GM13976 (cell line): ENCODE measurements around the gene OSBPL1A.

Source experiments
- DNase-seq: peaks from one replicate; pipeline ENCODE4 v3.0.0; 2012; ENCODE audit warnings: low spot score
- in situ Hi-C: fragments of 300-500 bp; cut with MboI; formaldehyde crosslinking; loops from one replicate; pipeline ENCODE4 v1.12.0; 2022; ENCODE audit warnings: low sequenced_read_pairs, mixed read lengths, inconsistent platforms; ENCODE audit not compliant: unreplicated experiment
- TF ChIP-seq, protein P1 (sequence below): IDR thresholded peaks from 2 replicates; pipeline ENCODE4 v1.5.1; 2012; ENCODE audit warnings: borderline replicate concordance, mild to moderate bottlenecking; ENCODE audit not compliant: insufficient read depth; ENCODE audit errors: extremely low read depth, missing control alignments, control extremely low read depth

OSBPL1A gene

DNA sequence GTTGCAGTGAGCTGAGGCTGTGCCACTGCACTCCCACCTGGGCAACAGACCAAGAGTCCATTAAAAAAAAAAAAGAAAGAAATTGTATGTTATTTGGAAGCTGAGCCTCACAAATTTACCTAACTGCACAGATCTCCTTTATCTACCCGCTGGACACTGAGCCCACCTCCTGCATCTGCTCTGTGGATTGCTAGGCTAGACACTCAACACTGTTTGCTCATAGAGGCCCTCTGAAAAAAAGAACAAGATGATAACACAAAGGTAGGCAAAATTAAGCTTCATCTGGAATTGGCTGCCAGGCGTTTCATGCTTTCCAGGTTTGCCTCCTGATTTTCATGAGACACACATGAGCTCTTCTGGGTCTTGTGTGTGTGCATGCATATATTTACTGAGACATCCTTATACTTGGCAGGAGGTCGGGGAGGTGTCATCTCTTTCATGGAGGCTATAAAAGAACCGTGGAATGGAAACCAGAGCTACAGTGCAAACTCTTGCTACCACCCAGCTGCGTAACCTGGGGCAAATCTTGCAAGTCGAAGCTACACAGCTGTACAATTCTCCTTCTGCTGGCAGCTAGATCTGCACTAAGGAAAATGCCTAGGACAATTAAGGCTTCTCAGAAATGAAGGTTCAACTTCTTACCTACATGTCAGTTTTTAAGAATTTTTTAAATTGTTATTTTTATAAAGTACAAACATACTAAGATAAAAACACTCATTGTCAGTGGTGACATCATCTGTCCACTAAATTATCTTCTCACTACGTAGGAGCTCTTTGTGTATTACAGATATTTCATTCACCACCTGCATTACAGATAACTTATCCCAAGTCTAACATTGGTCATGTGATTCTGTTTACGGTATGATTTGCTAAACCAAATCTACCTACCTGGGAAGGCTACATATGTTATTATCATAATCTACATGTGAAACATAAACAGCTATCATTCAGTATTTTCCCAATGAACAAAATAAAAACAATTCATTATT, 195.6 kb downstream of the OSBPL1A start:
- in situ Hi-C loops: loop anchor here (25.0 kb wide), 1 partner anchor 1415 kb away; no protein-coding TSS in a partner anchor

DNA sequence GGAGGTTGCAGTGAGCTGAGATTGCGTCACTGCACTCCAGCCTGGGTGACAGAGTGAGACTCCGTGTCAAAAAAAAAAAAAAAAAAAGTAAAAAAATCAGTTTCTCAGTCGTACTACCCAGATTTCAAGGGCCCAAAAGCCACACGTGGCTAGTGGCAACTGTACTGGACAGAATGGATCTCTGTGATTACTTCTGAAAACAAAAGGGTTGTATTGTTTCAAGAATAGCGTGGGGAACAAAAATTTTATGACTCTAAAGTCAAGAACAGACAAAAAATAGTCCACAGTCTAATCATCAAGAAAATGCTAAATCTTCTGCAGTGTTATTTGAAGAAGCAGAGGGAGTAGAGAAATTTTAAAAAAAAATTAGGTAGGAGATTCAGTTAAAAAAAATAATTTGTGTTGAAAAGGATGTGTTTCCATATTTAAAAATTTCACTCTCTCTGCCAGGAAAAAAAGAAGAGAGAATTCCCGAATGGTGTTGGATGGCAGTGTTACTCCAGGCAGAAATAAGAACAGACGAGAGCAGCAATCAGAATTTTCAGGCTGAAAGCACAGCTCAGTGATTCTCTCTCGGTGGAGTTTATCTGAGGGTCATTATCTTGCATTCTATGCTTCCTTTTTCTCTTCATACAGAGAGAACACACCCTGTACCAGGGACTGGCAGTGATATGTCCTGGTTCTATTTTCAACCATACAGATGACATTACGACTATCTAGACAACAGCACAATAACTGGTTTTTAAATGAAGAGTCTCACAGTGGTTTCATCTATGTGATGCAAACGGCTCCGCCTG, 196.9 kb downstream of the OSBPL1A start:
- no peak for DNase-seq
- in situ Hi-C loops: loop anchor here (25.0 kb wide), 1 partner anchor 1413 kb away; no protein-coding TSS in a partner anchor
- TF ChIP-seq, protein P1, sequence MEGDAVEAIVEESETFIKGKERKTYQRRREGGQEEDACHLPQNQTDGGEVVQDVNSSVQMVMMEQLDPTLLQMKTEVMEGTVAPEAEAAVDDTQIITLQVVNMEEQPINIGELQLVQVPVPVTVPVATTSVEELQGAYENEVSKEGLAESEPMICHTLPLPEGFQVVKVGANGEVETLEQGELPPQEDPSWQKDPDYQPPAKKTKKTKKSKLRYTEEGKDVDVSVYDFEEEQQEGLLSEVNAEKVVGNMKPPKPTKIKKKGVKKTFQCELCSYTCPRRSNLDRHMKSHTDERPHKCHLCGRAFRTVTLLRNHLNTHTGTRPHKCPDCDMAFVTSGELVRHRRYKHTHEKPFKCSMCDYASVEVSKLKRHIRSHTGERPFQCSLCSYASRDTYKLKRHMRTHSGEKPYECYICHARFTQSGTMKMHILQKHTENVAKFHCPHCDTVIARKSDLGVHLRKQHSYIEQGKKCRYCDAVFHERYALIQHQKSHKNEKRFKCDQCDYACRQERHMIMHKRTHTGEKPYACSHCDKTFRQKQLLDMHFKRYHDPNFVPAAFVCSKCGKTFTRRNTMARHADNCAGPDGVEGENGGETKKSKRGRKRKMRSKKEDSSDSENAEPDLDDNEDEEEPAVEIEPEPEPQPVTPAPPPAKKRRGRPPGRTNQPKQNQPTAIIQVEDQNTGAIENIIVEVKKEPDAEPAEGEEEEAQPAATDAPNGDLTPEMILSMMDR: no peak

More for the DNA sequence above, 195.6 kb downstream of the OSBPL1A start:
- TF ChIP-seq, protein P1: no peak
- DNase-seq: no peak

DNA sequence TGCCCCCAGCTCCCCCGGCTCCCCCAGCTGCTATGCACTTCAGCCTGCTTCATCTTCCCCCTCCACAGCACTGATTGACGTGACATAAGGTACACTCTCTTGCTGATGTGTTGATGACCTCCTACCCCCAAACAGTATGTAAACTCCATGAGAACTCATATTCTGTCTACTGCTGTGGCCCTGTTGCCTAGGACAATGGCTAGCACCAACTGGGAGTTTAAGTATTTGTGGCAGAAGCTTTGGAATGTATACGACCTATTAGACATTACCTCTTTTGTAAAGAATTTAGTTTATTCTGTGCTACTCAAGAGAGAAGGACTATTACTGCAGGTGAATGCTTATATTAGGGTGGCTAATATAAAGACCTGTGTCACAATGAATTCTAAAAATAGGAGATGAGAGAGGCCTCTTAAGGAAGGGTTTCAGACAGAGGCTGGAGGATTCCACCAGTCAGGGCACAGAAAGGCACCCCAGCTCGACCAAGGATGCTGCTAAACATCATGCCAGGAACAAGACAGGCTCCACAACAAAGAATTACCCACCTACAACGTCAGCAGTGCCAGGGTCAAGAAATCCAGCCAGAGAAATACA, 198.2 kb downstream of the OSBPL1A start:
- no peak for DNase-seq
- TF ChIP-seq, protein P1: no peak
- in situ Hi-C loops: loop anchor here (25.0 kb wide), 1 partner anchor 112 kb away; no protein-coding TSS in a partner anchor

DNA sequence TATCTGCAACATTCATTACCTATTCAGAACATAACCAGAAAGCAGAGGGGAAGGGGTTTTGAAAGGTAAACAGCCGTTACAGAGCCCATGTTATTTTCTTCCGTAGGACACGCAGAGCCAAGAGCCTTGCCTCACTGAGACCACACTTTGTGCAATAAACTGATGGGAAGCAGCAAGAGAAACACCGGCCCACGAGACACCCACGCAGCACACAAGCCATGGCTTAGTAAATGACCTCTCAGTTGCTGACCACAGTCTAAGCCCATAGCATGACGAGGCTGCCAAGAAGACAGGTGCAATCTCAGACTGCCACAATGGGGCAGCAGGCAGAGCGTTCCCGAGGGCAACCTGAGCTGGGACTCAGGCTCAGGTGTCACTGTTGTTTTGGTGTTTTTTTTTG, 199.2 kb downstream of the OSBPL1A start:
- in situ Hi-C loops: loop anchor here (25.0 kb wide), 1 partner anchor 111 kb away; no protein-coding TSS in a partner anchor
- DNase-seq: no peak
- TF ChIP-seq, protein P1: no peak

DNA sequence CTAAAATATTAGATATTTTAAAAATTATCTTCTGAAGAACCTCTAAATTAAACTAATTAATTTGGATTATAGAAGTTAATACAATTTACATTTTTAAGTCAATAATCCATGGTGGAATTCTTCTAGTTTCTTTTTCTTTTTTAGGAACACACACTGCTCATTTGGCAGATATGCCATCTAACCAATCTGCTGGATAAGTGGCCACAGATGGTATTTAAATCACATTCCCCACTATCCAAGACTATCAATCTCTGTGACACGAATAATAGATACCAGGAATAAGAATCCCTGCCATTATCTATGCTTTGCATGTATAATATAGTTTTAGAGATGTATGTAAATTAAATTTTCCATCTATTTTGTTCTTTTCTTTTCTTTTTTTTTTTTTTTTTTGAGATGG, 200.2 kb downstream of the OSBPL1A start:
- in situ Hi-C loops: loop anchor here (25.0 kb wide), 1 partner anchor 110 kb away; no protein-coding TSS in a partner anchor
- TF ChIP-seq, protein P1: no peak
- DNase-seq: no peak

DNA sequence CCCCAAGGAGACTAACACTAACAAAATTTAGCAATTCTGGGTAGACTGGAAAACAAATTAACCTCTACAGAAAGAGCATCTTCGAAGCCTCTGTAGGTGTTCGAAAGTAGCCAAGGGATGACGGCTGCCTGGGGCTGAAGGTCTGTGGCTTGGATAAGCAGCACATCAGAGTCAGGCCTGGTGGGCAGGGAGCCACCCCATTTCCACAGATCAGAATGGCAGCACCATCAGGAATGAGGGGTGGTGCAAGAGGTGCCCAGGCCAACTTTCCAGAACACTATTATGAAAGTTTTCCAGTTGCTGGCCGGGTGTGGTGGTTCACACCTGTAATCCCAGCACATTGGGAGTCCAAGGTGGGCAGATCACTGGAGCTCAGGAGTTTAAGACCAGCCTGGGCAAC, 200.9 kb downstream of the OSBPL1A start:
- TF ChIP-seq, protein P1: no peak
- in situ Hi-C loops: loop anchor here (25.0 kb wide), 1 partner anchor 109 kb away; no protein-coding TSS in a partner anchor
- no peak for DNase-seq
